HepG2 (cell line): Measurements from ENCODE around the gene RARA. TPM values are rescaled to one million over a fixed set of nuclear protein-coding genes. Genes with fewer than 3 reads are reported as not detected.

Experiments
- AGO1 ChIP-seq: fragments of 200-400 bp; formaldehyde crosslinking; IDR thresholded peaks from 2 replicates; pipeline ENCODE4 v1.6.1; 2017; ENCODE audit warnings: mild to moderate bottlenecking, low read depth, low read length, moderate library complexity; ENCODE audit not compliant: poor library complexity, severe bottlenecking
- KLF12 ChIP-seq: sonication (generic); formaldehyde crosslinking; IDR thresholded peaks from 2 replicates; pipeline ENCODE4 v1.4.0; 2020; ENCODE audit warnings: missing genetic modification reagents, borderline replicate concordance
- MTA1 ChIP-seq: sonication (generic); formaldehyde crosslinking; IDR thresholded peaks from 2 replicates; pipeline ENCODE4 v1.4.0; 2020; ENCODE audit warnings: missing genetic modification reagents, mild to moderate bottlenecking, borderline replicate concordance
- PAF1 ChIP-seq: IDR thresholded peaks from 2 replicates; pipeline ENCODE4 v1.6.1; 2016; ENCODE audit warnings: missing genetic modification reagents, missing compliant biosample characterization
- PHF20 ChIP-seq: sonication (generic); formaldehyde crosslinking; IDR thresholded peaks from 2 replicates; pipeline ENCODE4 v1.5.0; 2020; ENCODE audit warnings: mild to moderate bottlenecking, missing genetic modification reagents
- POLR2G ChIP-seq: fragments of 200-400 bp; formaldehyde crosslinking; IDR thresholded peaks from 2 replicates; pipeline ENCODE4 v1.6.1; 2018; ENCODE audit warnings: mild to moderate bottlenecking, low read depth, low read length, moderate library complexity
- PPARG ChIP-seq: conservative IDR thresholded peaks from 2 replicates; pipeline ENCODE4 v1.6.1; 2016; ENCODE audit warnings: missing biosample characterization, missing genetic modification reagents
- RAD21 ChIP-seq: fragments of 450-650 bp; formaldehyde crosslinking; IDR thresholded peaks from 2 replicates; pipeline ENCODE4 v1.5.0; 2020; ENCODE audit warnings: mild to moderate bottlenecking
- REL ChIP-seq: sonication (generic); formaldehyde crosslinking; conservative IDR thresholded peaks from 2 replicates; pipeline ENCODE4 v1.8.0; 2022; ENCODE audit warnings: mild to moderate bottlenecking, missing genetic modification reagents, moderate library complexity
- SATB2 ChIP-seq: sonication (generic); formaldehyde crosslinking; IDR thresholded peaks from 2 replicates; pipeline ENCODE4 v1.5.0; 2020; ENCODE audit warnings: missing genetic modification reagents
- SNAI1 ChIP-seq: sonication (generic); formaldehyde crosslinking; IDR thresholded peaks from 2 replicates; pipeline ENCODE4 v1.5.0; 2020; ENCODE audit warnings: mild to moderate bottlenecking, missing genetic modification reagents, borderline replicate concordance
- SP4 ChIP-seq: sonication (generic); formaldehyde crosslinking; IDR thresholded peaks from 2 replicates; pipeline ENCODE4 v1.8.1; 2023; ENCODE audit warnings: mild to moderate bottlenecking, missing genetic modification reagents
- ZNF234 ChIP-seq: sonication (generic); formaldehyde crosslinking; conservative IDR thresholded peaks from 2 replicates; pipeline ENCODE4 v1.5.1; 2020; ENCODE audit warnings: mild to moderate bottlenecking, missing genetic modification reagents
- ZNF333 ChIP-seq: sonication (generic); formaldehyde crosslinking; IDR thresholded peaks from 2 replicates; pipeline ENCODE4 v1.4.0; 2020; ENCODE audit warnings: mild to moderate bottlenecking, missing genetic modification reagents, borderline replicate concordance
- ZNF451 ChIP-seq: sonication (generic); formaldehyde crosslinking; IDR thresholded peaks from 2 replicates; pipeline ENCODE4 v1.5.0; 2020; ENCODE audit warnings: mild to moderate bottlenecking, missing genetic modification reagents
- ZNF841 ChIP-seq: sonication (generic); formaldehyde crosslinking; IDR thresholded peaks from 2 replicates; pipeline ENCODE4 v1.8.1; 2023; ENCODE audit warnings: missing genetic modification reagents, borderline replicate concordance
- polyA plus RNA-seq, 8 experiments: library from polyadenylated mRNA; depleted of rRNA in 3 of 8; stranded (reverse) in 7 of 8; unstranded in 1 of 8; fragments of >200 nt; fragmentation: Illumina TruSeq in 4 of 8; extraction: Trizol in 4 of 8; gene quantifications; 2 replicates each; pipeline versions ENCODE4 v1.2.1 to v1.2.3, GENCODE V29; 2011 to 2016; ENCODE audit warnings: low read depth in 4 of 8, missing spikeins in 1 of 8, mixed read lengths in 1 of 8; ENCODE audit not compliant: insufficient read depth in 1 of 8
- total RNA-seq, 5 experiments: library from RNA; depleted of rRNA; stranded (reverse); fragments of >200 nt; fragmentation: Illumina TruSeq; extraction: Trizol; gene quantifications; 2 replicates each; pipeline ENCODE4 v1.2.3, GENCODE V29; 2016; ENCODE audit warnings: low read depth in 1 of 5
- TF ChIP-seq, protein P1 (sequence below): sonication (generic); formaldehyde crosslinking; IDR thresholded peaks from 2 replicates; pipeline ENCODE4 v1.4.0; 2020; ENCODE audit warnings: missing genetic modification reagents
- TF ChIP-seq, protein P2 (sequence below): IDR thresholded peaks from 2 replicates; pipeline ENCODE4 v1.6.1; 2012; ENCODE audit warnings: low read length, improper control_type of control experiment
- TF ChIP-seq, protein P3 (sequence below): sonication (generic); formaldehyde crosslinking; conservative IDR thresholded peaks from 2 replicates; pipeline ENCODE4 v1.4.0; 2020; ENCODE audit warnings: missing genetic modification reagents

Gene RARA
- total and polyA plus RNA-seq, 2 of the 13 experiments (the other 11 are each of a cell fraction or from before 2014, with no cell fraction given), result 6.4 to 8.6 TPM

DNA sequence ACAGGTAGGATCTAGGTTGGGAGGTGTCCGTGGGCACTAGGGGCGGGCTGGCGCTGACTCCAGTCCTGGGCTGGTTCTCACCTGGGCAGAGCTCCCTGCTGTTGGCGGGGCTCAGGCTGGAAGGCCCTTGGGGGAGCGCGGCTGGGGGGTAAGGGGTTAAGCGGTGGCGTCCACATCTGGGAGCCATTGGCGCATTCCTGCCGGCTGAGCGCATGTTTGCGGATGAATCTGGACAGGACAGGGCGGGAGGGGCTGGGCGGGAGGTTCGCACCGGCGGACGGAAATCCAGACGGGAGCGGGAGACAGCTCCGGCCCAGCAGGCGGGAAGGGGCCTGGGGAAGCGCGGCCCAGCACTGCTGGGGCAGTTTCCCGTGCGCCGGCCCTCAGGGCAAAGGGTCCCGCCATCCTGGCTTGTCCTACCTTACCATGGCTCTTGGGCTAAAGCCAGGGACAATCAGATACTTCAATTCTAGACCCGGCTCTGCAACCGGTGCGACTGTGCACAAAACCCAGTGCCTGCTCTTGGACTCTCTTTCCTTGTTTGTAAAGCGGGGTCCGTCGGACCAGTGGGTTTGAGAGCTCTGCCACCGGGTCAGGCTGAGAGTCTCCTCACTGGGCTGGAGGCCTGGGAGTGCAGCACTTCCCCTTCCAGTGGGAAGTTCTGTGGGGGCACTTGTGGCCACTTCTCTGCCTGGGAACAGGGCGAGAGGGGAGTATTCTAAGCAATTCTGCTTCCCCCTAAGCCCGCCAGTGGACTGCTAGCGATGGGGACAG, 7.8 kb downstream of the RARA start (continued):
- TF ChIP-seq, protein P1, sequence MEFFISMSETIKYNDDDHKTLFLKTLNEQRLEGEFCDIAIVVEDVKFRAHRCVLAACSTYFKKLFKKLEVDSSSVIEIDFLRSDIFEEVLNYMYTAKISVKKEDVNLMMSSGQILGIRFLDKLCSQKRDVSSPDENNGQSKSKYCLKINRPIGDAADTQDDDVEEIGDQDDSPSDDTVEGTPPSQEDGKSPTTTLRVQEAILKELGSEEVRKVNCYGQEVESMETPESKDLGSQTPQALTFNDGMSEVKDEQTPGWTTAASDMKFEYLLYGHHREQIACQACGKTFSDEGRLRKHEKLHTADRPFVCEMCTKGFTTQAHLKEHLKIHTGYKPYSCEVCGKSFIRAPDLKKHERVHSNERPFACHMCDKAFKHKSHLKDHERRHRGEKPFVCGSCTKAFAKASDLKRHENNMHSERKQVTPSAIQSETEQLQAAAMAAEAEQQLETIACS (CRISPR knock-in tag), result no peak; the same call in 1 of the 2 replicates
- no peak; the same call in none of the 2 replicates for TF ChIP-seq SP4 (CRISPR knock-in tag)
- TF ChIP-seq PAF1 (CRISPR knock-in tag), result no peak
- peak; percentile 55; the same call in 1 of the 2 replicates for TF ChIP-seq SATB2 (CRISPR knock-in tag)
- 0 out of 2 replicates have a peak, but pooled peaks have one; percentile 62 for TF ChIP-seq MTA1 (CRISPR knock-in tag)
- peak; percentile 26; the same call in 1 of the 2 replicates for TF ChIP-seq ZNF333 (CRISPR knock-in tag)
- TF ChIP-seq POLR2G, result peak; percentile 56
- TF ChIP-seq ZNF451 (CRISPR knock-in tag), result no peak
- no peak for TF ChIP-seq RAD21
- 0 out of 2 replicates have a peak, but pooled peaks have one; percentile 37 for TF ChIP-seq SNAI1 (CRISPR knock-in tag)
- no peak for TF ChIP-seq ZNF841 (CRISPR knock-in tag)
- no peak; the same call in 1 of the 2 replicates for TF ChIP-seq KLF12 (CRISPR knock-in tag)
- no peak for TF ChIP-seq REL (CRISPR knock-in tag)
- no peak for TF ChIP-seq PHF20 (CRISPR knock-in tag)
- TF ChIP-seq, protein P2, sequence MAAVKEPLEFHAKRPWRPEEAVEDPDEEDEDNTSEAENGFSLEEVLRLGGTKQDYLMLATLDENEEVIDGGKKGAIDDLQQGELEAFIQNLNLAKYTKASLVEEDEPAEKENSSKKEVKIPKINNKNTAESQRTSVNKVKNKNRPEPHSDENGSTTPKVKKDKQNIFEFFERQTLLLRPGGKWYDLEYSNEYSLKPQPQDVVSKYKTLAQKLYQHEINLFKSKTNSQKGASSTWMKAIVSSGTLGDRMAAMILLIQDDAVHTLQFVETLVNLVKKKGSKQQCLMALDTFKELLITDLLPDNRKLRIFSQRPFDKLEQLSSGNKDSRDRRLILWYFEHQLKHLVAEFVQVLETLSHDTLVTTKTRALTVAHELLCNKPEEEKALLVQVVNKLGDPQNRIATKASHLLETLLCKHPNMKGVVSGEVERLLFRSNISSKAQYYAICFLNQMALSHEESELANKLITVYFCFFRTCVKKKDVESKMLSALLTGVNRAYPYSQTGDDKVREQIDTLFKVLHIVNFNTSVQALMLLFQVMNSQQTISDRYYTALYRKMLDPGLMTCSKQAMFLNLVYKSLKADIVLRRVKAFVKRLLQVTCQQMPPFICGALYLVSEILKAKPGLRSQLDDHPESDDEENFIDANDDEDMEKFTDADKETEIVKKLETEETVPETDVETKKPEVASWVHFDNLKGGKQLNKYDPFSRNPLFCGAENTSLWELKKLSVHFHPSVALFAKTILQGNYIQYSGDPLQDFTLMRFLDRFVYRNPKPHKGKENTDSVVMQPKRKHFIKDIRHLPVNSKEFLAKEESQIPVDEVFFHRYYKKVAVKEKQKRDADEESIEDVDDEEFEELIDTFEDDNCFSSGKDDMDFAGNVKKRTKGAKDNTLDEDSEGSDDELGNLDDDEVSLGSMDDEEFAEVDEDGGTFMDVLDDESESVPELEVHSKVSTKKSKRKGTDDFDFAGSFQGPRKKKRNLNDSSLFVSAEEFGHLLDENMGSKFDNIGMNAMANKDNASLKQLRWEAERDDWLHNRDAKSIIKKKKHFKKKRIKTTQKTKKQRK, result no peak
- TF ChIP-seq PPARG (CRISPR knock-in tag), result no peak
- TF ChIP-seq ZNF234 (CRISPR knock-in tag), result no peak
- TF ChIP-seq AGO1, result peak; percentile 30
- TF ChIP-seq, protein P3, sequence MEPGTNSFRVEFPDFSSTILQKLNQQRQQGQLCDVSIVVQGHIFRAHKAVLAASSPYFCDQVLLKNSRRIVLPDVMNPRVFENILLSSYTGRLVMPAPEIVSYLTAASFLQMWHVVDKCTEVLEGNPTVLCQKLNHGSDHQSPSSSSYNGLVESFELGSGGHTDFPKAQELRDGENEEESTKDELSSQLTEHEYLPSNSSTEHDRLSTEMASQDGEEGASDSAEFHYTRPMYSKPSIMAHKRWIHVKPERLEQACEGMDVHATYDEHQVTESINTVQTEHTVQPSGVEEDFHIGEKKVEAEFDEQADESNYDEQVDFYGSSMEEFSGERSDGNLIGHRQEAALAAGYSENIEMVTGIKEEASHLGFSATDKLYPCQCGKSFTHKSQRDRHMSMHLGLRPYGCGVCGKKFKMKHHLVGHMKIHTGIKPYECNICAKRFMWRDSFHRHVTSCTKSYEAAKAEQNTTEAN (CRISPR knock-in tag), result peak; percentile 61
